ENCODE results near the gene FGF14.

GRCh38 chr13:101681834-101682233, 720.0 kb downstream of the FGF14 start:
- no peak for TF ChIP-seq CTCF (optimal IDR thresholded peaks at IDR 0.05 in 1 of 3, IDR thresholded peaks at IDR 0.05 in 1 of 3, conservative IDR thresholded peaks at IDR 0.05 in 1 of 3; ENCODE audit: extremely low read depth in 1 of 3, insufficient read depth in 2 of 3, low read length in 3 of 3)
- TF ChIP-seq EZH2 (IDR thresholded peaks at IDR 0.05; ENCODE audit: low read length), result no peak

All from keratinocyte (primary cell).